HepG2 (cell line): Measurements from ENCODE around the gene EIF2B1. TPM values are rescaled to one million over a fixed set of nuclear protein-coding genes. Genes with fewer than 3 reads are reported as not detected.

ENCODE experiments used
- ATAC-seq: fragments of 200-7000 bp; cut with Tn5 transposase; 3 replicates; pipeline ENCODE4 v1.9.1; 2020; ENCODE audit warnings: mild to moderate bottlenecking, moderate library complexity
- BruUV-seq: library from RNA; stranded (reverse); fragments of 400-500 nt; replicated peaks from 2 replicates; lab custom pipeline; 2021; lab: Mats Ljungman, UMichigan
- CTCF ChIA-PET: fragments of 300-600 bp; formaldehyde crosslinking; extraction: SDS; loops from one replicate; lab custom pipeline; 2021; ENCODE audit warnings: low total read pairs, inconsistent platforms, low intra/inter-chr PET ratio; lab: Yijun Ruan, JAX
- POLR2A ChIA-PET: fragments of 350-600 bp; sonication (Branson Sonifier 250); formaldehyde crosslinking; loops from one replicate; lab custom pipeline; 2020; ENCODE audit warnings: antibody characterized with exemption, inconsistent platforms; lab: Yijun Ruan, JAX
- DNase-seq: peaks from one replicate; pipeline ENCODE4 v3.0.0-alpha.2; 2015; ENCODE audit warnings: low spot score
- FAIRE-seq: peaks from 3 replicates; lab custom pipeline; 2011; peaks lifted over from hg19 to GRCh38; lab: Jason Lieb, UNC
- H2AFZ ChIP-seq: one replicate; pipeline ENCODE4 v1.6.1; 2011; ENCODE audit warnings: low read length, inconsistent platforms
- H3K27ac ChIP-seq: fragments of 300-600 bp; 3 replicates; pipeline ENCODE4 v1.8.0; 2011; ENCODE audit warnings: mixed run types, mild to moderate bottlenecking, mixed read lengths, low read length, inconsistent platforms; ENCODE audit not compliant: insufficient read depth; ENCODE audit errors: extremely low read length
- H3K27me3 ChIP-seq, 2 experiments: fragments of 200-600 bp in 1 of 2; 2 replicates in 1 of 2; 3 replicates in 1 of 2; pipeline versions ENCODE4 v1.6.0 to v1.8.0; 2011; ENCODE audit warnings: low read length in 2 of 2, mild to moderate bottlenecking in 2 of 2, moderate library complexity in 2 of 2, inconsistent platforms in 1 of 2; ENCODE audit not compliant: insufficient read depth in 2 of 2, control insufficient read depth in 1 of 2
- H3K36me3 ChIP-seq, 2 experiments: fragments of 200-600 bp in 1 of 2; replicated peaks in 1 of 2; 2 replicates in 1 of 2; 3 replicates in 1 of 2; pipeline versions ENCODE4 v1.5.1 to v1.8.0; 2011; ENCODE audit warnings: low read length in 2 of 2, inconsistent platforms in 1 of 2; ENCODE audit not compliant: insufficient read depth in 2 of 2, control insufficient read depth in 1 of 2
- H3K4me1 ChIP-seq: 2 replicates; pipeline ENCODE4 v1.5.1; 2012; ENCODE audit warnings: low read length, inconsistent platforms; ENCODE audit not compliant: insufficient read depth
- H3K4me2 ChIP-seq: 2 replicates; pipeline ENCODE4 v1.6.0; 2011; ENCODE audit warnings: low read depth, low read length, inconsistent platforms
- H3K4me3 ChIP-seq, 3 experiments: fragments of 200-600 bp in 1 of 3; sonication (generic), shearing (Covaris generic) in 1 of 3; replicated peaks in 1 of 3; 2 replicates each; pipeline ENCODE4 v1.5.1; 2011 to 2016; ENCODE audit warnings: low read length in 3 of 3, inconsistent platforms in 2 of 3, low read depth in 2 of 3, mild to moderate bottlenecking in 2 of 3, control low read depth in 1 of 3, mixed read lengths in 1 of 3; ENCODE audit not compliant: insufficient read depth in 1 of 3
- H3K79me2 ChIP-seq: one replicate; pipeline ENCODE4 v1.6.1; 2011; ENCODE audit warnings: low read length, inconsistent platforms; ENCODE audit not compliant: insufficient read depth
- H3K9ac ChIP-seq: 2 replicates; pipeline ENCODE4 v1.6.0; 2011; ENCODE audit warnings: mild to moderate bottlenecking, low read depth, low read length, inconsistent platforms; ENCODE audit not compliant: insufficient read depth
- H3K9me3 ChIP-seq: 2 replicates; pipeline ENCODE4 v1.5.1; 2012; ENCODE audit warnings: mild to moderate bottlenecking, low read length
- H4K20me1 ChIP-seq: 2 replicates; pipeline ENCODE4 v1.6.0; 2011; ENCODE audit warnings: inconsistent platforms, mild to moderate bottlenecking, low read length, moderate library complexity; ENCODE audit not compliant: insufficient read depth
- ARHGAP35 ChIP-seq: sonication (generic); formaldehyde crosslinking; IDR thresholded peaks from 2 replicates; pipeline ENCODE4 v1.9.0; 2022; ENCODE audit warnings: mild to moderate bottlenecking, inconsistent platforms, moderate library complexity, missing genetic modification reagents, borderline replicate concordance
- CREM ChIP-seq, 2 experiments: sonication (generic) in 1 of 2; formaldehyde crosslinking in 1 of 2; IDR thresholded peaks; 2 replicates each; pipeline versions ENCODE4 v1.4.0 to v1.6.1; 2016 to 2020; ENCODE audit warnings: antibody characterized with exemption in 1 of 2, mild to moderate bottlenecking in 1 of 2, missing genetic modification reagents in 1 of 2
- KDM6A ChIP-seq: IDR thresholded peaks from 2 replicates; pipeline ENCODE4 v1.6.1; 2016; ENCODE audit warnings: low read depth
- MLXIP ChIP-seq: sonication (generic); formaldehyde crosslinking; IDR thresholded peaks from 2 replicates; pipeline ENCODE4 v1.9.0; 2021; ENCODE audit warnings: missing genetic modification reagents, borderline replicate concordance
- PITX1 ChIP-seq: sonication (generic); formaldehyde crosslinking; IDR thresholded peaks from 2 replicates; pipeline ENCODE4 v1.5.1; 2020; ENCODE audit warnings: mild to moderate bottlenecking, missing genetic modification reagents
- RNF2 ChIP-seq: fragments of 450-650 bp; conservative IDR thresholded peaks from 2 replicates; pipeline ENCODE4 v1.6.1; 2016; ENCODE audit warnings: low read depth
- SPEN ChIP-seq: sonication (generic); formaldehyde crosslinking; IDR thresholded peaks from 2 replicates; pipeline ENCODE4 v1.5.1; 2020; ENCODE audit warnings: low read depth, mild to moderate bottlenecking, missing genetic modification reagents
- ZBTB3 ChIP-seq: sonication (generic); formaldehyde crosslinking; IDR thresholded peaks from 2 replicates; pipeline ENCODE4 v1.4.0; 2020; ENCODE audit warnings: low read depth, mild to moderate bottlenecking, moderate library complexity, missing genetic modification reagents, borderline replicate concordance
- ZNF576 ChIP-seq: sonication (generic); formaldehyde crosslinking; IDR thresholded peaks from 2 replicates; pipeline ENCODE4 v1.4.0; 2020; ENCODE audit warnings: mild to moderate bottlenecking, missing genetic modification reagents
- ZNF619 ChIP-seq: sonication (generic); formaldehyde crosslinking; IDR thresholded peaks from 2 replicates; pipeline ENCODE4 v1.4.0; 2020; ENCODE audit warnings: mild to moderate bottlenecking, missing genetic modification reagents
- ZZZ3 ChIP-seq: sonication (generic); formaldehyde crosslinking; IDR thresholded peaks from 2 replicates; pipeline ENCODE4 v1.4.0; 2020; ENCODE audit warnings: missing genetic modification reagents, mild to moderate bottlenecking, borderline replicate concordance
- WGBS: methylation state at CpG from one replicate; pipeline ENCODE4 v1.1.6; 2017; ENCODE audit warnings: low lambda C conversion rate; 5-methylcytosine and 5-hydroxymethylcytosine counted together
- in situ Hi-C: cut with HindIII; loops from 2 replicates; pipeline ENCODE4 v1.10.0; 2017; ENCODE audit warnings: low pct_unique_long_range_greater_than_20kb; ENCODE audit not compliant: extremely low pct_ligation_motif_present
- intact Hi-C: fragments of 100-400 bp; cut with micrococcal nuclease; formaldehyde crosslinking; loops from one replicate; pipeline ENCODE4 v1.10.0; 2022; ENCODE audit not compliant: unreplicated experiment
- polyA plus RNA-seq, 8 experiments: library from polyadenylated mRNA; depleted of rRNA in 3 of 8; stranded (reverse) in 7 of 8; unstranded in 1 of 8; fragments of >200 nt; fragmentation: Illumina TruSeq in 4 of 8; extraction: Trizol in 4 of 8; gene quantifications; 2 replicates each; pipeline versions ENCODE4 v1.2.1 to v1.2.3, GENCODE V29; 2011 to 2016; ENCODE audit warnings: low read depth in 4 of 8, missing spikeins in 1 of 8, mixed read lengths in 1 of 8; ENCODE audit not compliant: insufficient read depth in 1 of 8
- total RNA-seq, 5 experiments: library from RNA; depleted of rRNA; stranded (reverse); fragments of >200 nt; fragmentation: Illumina TruSeq; extraction: Trizol; gene quantifications; 2 replicates each; pipeline ENCODE4 v1.2.3, GENCODE V29; 2016; ENCODE audit warnings: low read depth in 1 of 5

The EIF2B1 gene
- total and polyA plus RNA-seq, 2 of the 13 experiments (the other 11 are each of a cell fraction or from before 2014, with no cell fraction given) = 18.7 to 37.4 TPM

- no peak for TF ChIP-seq MLXIP (CRISPR knock-in tag)
- no peak for TF ChIP-seq SPEN (CRISPR knock-in tag)
- TF ChIP-seq RNF2 = no peak
- no peak for TF ChIP-seq PITX1
- TF ChIP-seq ARHGAP35 (CRISPR knock-in tag) = no peak
- no peak for TF ChIP-seq CREM (IDR thresholded peaks at IDR 0.05)
- TF ChIP-seq CREM (CRISPR knock-in tag; IDR thresholded peaks at IDR 0.05) = no peak
- TF ChIP-seq ZNF619 (CRISPR knock-in tag) = no peak
- no peak for TF ChIP-seq ZNF576
- TF ChIP-seq ZBTB3 (CRISPR knock-in tag) = no peak
- TF ChIP-seq KDM6A (CRISPR knock-in tag) = no peak
- TF ChIP-seq ZZZ3 = no peak
- no peak for ATAC-seq
- no peaks in the 10 kb centered on the region for H3K9me3 ChIP-seq
- no peaks in the 10 kb centered on the region for H3K4me1 ChIP-seq
- in situ Hi-C loops = no loop called here
- H3K36me3 ChIP-seq = peaks cover 8 to 64% of the 10 kb centered on the region in 2 experiments
- POLR2A ChIA-PET = no interaction called here
- no peak for FAIRE-seq
- CTCF ChIA-PET = no interaction called here
- no peak for DNase-seq
- no peak overlapping the region for H3K4me2 ChIP-seq
- no peaks in the 10 kb centered on the region for H3K79me2 ChIP-seq
- 96% methylated on average over 4 of the region's 4 CpGs for WGBS
- H3K27me3 ChIP-seq = no peaks in the 10 kb centered on the region
- H3K9ac ChIP-seq = no peak overlapping the region
- BruUV-seq = no TSS peak
- no peak overlapping the region for H3K27ac ChIP-seq
- H3K4me3 ChIP-seq = no peak overlapping the region
- no peak overlapping the region for H2AFZ ChIP-seq
- H4K20me1 ChIP-seq = no peaks in the 10 kb centered on the region
- intact Hi-C loops = no loop called here
These were observed 20.7 kb upstream of the EIF2B1 start for GRCh38 chr12:123654129-123654701.
